ENCODE results near the gene PDE2A.

Gene PDE2A

GRCh38 chr11:72655896-72656464 is 18.2 kb downstream of the PDE2A start:
- Histone ChIP-seq H3K36me3 (ENCODE audit: control insufficient read depth, insufficient read depth, low read length) (no peaks in the 10 kb centered on the region), H3K4me1 (ENCODE audit: control insufficient read depth, insufficient read depth, low read length) (peaks cover 14% of the 10 kb centered on the region; the same call in 1 of the 2 replicates), H3K9ac (ENCODE audit: low read depth, low read length) (no peak overlapping the region), H3K27ac (ENCODE audit: low read depth, low read length) (no peak overlapping the region), H3K9me3 (ENCODE audit: control insufficient read depth, insufficient read depth, low read length) (no peaks in the 10 kb centered on the region), H3K27me3 (ENCODE audit: control insufficient read depth, insufficient read depth, low read length) (no peaks in the 10 kb centered on the region), H3K4me3 (ENCODE audit: low read depth, low read length) (no peak overlapping the region)

- Histone ChIP-seq H3K27me3 (ENCODE audit: control insufficient read depth, insufficient read depth, low read length) (no peaks in the 10 kb centered on the region), H3K9me3 (ENCODE audit: control insufficient read depth, insufficient read depth, low read length) (no peaks in the 10 kb centered on the region), H3K36me3 (ENCODE audit: control insufficient read depth, insufficient read depth, low read length) (no peaks in the 10 kb centered on the region), H3K27ac (ENCODE audit: low read depth, low read length) (no peak overlapping the region), H3K4me3 (ENCODE audit: low read depth, low read length) (no peak overlapping the region), H3K9ac (ENCODE audit: low read depth, low read length) (no peak overlapping the region), H3K4me1 (ENCODE audit: control insufficient read depth, insufficient read depth, low read length) (peaks cover 14% of the 10 kb centered on the region; the same call in 1 of the 2 replicates)
Measured at GRCh38 chr11:72655014-72655413, 19.2 kb downstream of the PDE2A start.

- Histone ChIP-seq H3K4me3 (ENCODE audit: low read depth, low read length) (no peak overlapping the region), H3K27ac (ENCODE audit: low read depth, low read length) (no peak overlapping the region)
Measured at GRCh38 chr11:72653649-72654048, 20.6 kb downstream of the PDE2A start.

GRCh38 chr11:72652873-72653630 is 21.2 kb downstream of the PDE2A start:
- Histone ChIP-seq H3K4me1 (ENCODE audit: control insufficient read depth, insufficient read depth, low read length) (peaks cover 14% of the 10 kb centered on the region; the same call in 1 of the 2 replicates), H3K27me3 (ENCODE audit: control insufficient read depth, insufficient read depth, low read length) (no peaks in the 10 kb centered on the region), H3K9me3 (ENCODE audit: control insufficient read depth, insufficient read depth, low read length) (no peaks in the 10 kb centered on the region), H3K9ac (ENCODE audit: low read depth, low read length) (no peak overlapping the region), H3K36me3 (ENCODE audit: control insufficient read depth, insufficient read depth, low read length) (no peaks in the 10 kb centered on the region), H3K27ac (ENCODE audit: low read depth, low read length) (no peak overlapping the region), H3K4me3 (ENCODE audit: low read depth, low read length) (no peak overlapping the region)

More at GRCh38 chr11:72653649-72654048, 20.6 kb downstream of the PDE2A start:
- Histone ChIP-seq H3K9ac (ENCODE audit: low read depth, low read length) (no peak overlapping the region), H3K4me1 (ENCODE audit: control insufficient read depth, insufficient read depth, low read length) (peaks cover 14% of the 10 kb centered on the region; the same call in 1 of the 2 replicates), H3K9me3 (ENCODE audit: control insufficient read depth, insufficient read depth, low read length) (no peaks in the 10 kb centered on the region), H3K27me3 (ENCODE audit: control insufficient read depth, insufficient read depth, low read length) (no peaks in the 10 kb centered on the region), H3K36me3 (ENCODE audit: control insufficient read depth, insufficient read depth, low read length) (no peaks in the 10 kb centered on the region)

GRCh38 chr11:72652133-72652532 is 22.1 kb downstream of the PDE2A start:
- Histone ChIP-seq H3K9me3 (ENCODE audit: control insufficient read depth, insufficient read depth, low read length) (no peaks in the 10 kb centered on the region), H3K36me3 (ENCODE audit: control insufficient read depth, insufficient read depth, low read length) (no peaks in the 10 kb centered on the region), H3K27ac (ENCODE audit: low read depth, low read length) (no peak overlapping the region), H3K4me1 (ENCODE audit: control insufficient read depth, insufficient read depth, low read length) (peaks cover 14% of the 10 kb centered on the region; the same call in 1 of the 2 replicates), H3K9ac (ENCODE audit: low read depth, low read length) (no peak overlapping the region), H3K4me3 (ENCODE audit: low read depth, low read length) (no peak overlapping the region), H3K27me3 (ENCODE audit: control insufficient read depth, insufficient read depth, low read length) (no peaks in the 10 kb centered on the region)

GRCh38 chr11:72649215-72649976 is 24.8 kb downstream of the PDE2A start:
- no peaks in the 10 kb centered on the region for H3K36me3 ChIP-seq (ENCODE audit: control insufficient read depth, insufficient read depth, low read length)
- peaks cover under 1% of the 10 kb centered on the region; the same call in 1 of the 2 replicates for H3K27me3 ChIP-seq (ENCODE audit: control insufficient read depth, insufficient read depth, low read length)
- H3K9me3 ChIP-seq (ENCODE audit: control insufficient read depth, insufficient read depth, low read length): no peaks in the 10 kb centered on the region
- H3K4me3 ChIP-seq (ENCODE audit: low read depth, low read length): no peak overlapping the region
- no peak overlapping the region for H3K27ac ChIP-seq (ENCODE audit: low read depth, low read length)
- H3K4me1 ChIP-seq (ENCODE audit: control insufficient read depth, insufficient read depth, low read length): peaks cover 9% of the 10 kb centered on the region; the same call in 1 of the 2 replicates
- H3K9ac ChIP-seq (ENCODE audit: low read depth, low read length): no peak overlapping the region

- Histone ChIP-seq H3K27me3 (ENCODE audit: control insufficient read depth, insufficient read depth, low read length) (peaks cover 9% of the 10 kb centered on the region), H3K9ac (ENCODE audit: low read depth, low read length) (no peak overlapping the region), H3K4me3 (ENCODE audit: low read depth, low read length) (no peak overlapping the region), H3K4me1 (ENCODE audit: control insufficient read depth, insufficient read depth, low read length) (peaks cover 9% of the 10 kb centered on the region; the same call in 1 of the 2 replicates), H3K36me3 (ENCODE audit: control insufficient read depth, insufficient read depth, low read length) (no peaks in the 10 kb centered on the region), H3K9me3 (ENCODE audit: control insufficient read depth, insufficient read depth, low read length) (no peaks in the 10 kb centered on the region), H3K27ac (ENCODE audit: low read depth, low read length) (no peak overlapping the region)
Measured at GRCh38 chr11:72648384-72649136, 25.7 kb downstream of the PDE2A start.

DNA sequence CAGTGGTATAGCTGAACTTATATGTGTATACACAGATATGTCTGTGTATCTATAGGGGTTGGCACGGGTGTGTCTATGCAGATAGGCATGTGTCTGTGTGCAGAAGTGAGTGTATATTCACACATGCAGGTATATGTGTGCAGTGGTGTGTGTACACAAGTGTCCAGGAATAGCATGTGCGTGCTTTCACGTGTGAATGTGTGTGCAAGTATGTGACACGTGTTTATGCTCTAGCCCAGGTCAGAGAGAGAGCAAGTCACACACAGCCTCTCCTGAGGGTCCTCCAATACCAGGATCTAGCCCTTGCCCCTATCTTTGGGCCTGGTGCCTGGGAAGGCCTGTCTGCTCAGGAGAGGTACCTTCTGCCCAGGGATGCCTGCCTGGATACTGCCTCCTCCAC is 26.3 kb downstream of the PDE2A start:
- H3K36me3 ChIP-seq (ENCODE audit: control insufficient read depth, insufficient read depth, low read length): no peaks in the 10 kb centered on the region
- H3K27me3 ChIP-seq (ENCODE audit: control insufficient read depth, insufficient read depth, low read length): peaks cover 15% of the 10 kb centered on the region
- peaks cover 4% of the 10 kb centered on the region; the same call in 1 of the 2 replicates for H3K4me1 ChIP-seq (ENCODE audit: control insufficient read depth, insufficient read depth, low read length)
- no peak overlapping the region for H3K27ac ChIP-seq (ENCODE audit: low read depth, low read length)
- H3K4me3 ChIP-seq (ENCODE audit: low read depth, low read length): no peak overlapping the region
- H3K9me3 ChIP-seq (ENCODE audit: control insufficient read depth, insufficient read depth, low read length): no peaks in the 10 kb centered on the region
- H3K9ac ChIP-seq (ENCODE audit: low read depth, low read length): no peak overlapping the region

DNA sequence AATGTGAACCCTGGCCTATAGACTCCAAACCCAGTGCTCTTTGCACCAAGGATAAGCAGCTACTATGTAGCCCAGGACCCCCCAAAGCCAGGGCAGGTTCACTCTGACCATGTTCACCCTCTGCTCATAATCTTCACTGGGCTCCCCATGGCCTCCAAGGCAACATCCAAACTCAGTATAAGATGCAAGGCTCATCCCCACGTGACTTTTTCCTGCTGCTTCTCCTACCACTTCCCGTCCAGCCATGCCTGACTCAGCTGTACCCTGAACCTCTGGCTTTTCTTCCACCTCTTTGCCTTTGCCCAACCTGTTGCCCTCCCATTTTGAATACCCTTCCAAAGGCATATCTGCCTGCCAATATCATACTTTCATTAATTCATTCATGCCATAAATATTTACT is 27.8 kb downstream of the PDE2A start:
- no peaks in the 10 kb centered on the region for H3K9me3 ChIP-seq (ENCODE audit: control insufficient read depth, insufficient read depth, low read length)
- H3K9ac ChIP-seq (ENCODE audit: low read depth, low read length): no peak overlapping the region
- H3K4me1 ChIP-seq (ENCODE audit: control insufficient read depth, insufficient read depth, low read length): no peaks in the 10 kb centered on the region
- H3K36me3 ChIP-seq (ENCODE audit: control insufficient read depth, insufficient read depth, low read length): no peaks in the 10 kb centered on the region
- no peak overlapping the region for H3K4me3 ChIP-seq (ENCODE audit: low read depth, low read length)
- no peak overlapping the region for H3K27ac ChIP-seq (ENCODE audit: low read depth, low read length)
- H3K27me3 ChIP-seq (ENCODE audit: control insufficient read depth, insufficient read depth, low read length): peaks cover 28% of the 10 kb centered on the region

GRCh38 chr11:72646024-72646423 is 28.2 kb downstream of the PDE2A start:
- Histone ChIP-seq H3K36me3 (ENCODE audit: control insufficient read depth, insufficient read depth, low read length) (no peaks in the 10 kb centered on the region), H3K4me3 (ENCODE audit: low read depth, low read length) (no peak overlapping the region), H3K27me3 (ENCODE audit: control insufficient read depth, insufficient read depth, low read length) (peaks cover 32% of the 10 kb centered on the region), H3K4me1 (ENCODE audit: control insufficient read depth, insufficient read depth, low read length) (no peaks in the 10 kb centered on the region), H3K9ac (ENCODE audit: low read depth, low read length) (no peak overlapping the region), H3K27ac (ENCODE audit: low read depth, low read length) (no peak overlapping the region), H3K9me3 (ENCODE audit: control insufficient read depth, insufficient read depth, low read length) (no peaks in the 10 kb centered on the region)

All from HUES48 (cell line).